GM18907 (cell line): Measurements from ENCODE around the gene CCDC137.

Experiments
- ATAC-seq: cut with Tn5 transposase; IDR thresholded peaks from one replicate; pipeline ENCODE4 v1.9.1; 2021; ENCODE audit warnings: mild to moderate bottlenecking, moderate library complexity; ENCODE audit not compliant: unreplicated experiment

CCDC137 gene

DNA sequence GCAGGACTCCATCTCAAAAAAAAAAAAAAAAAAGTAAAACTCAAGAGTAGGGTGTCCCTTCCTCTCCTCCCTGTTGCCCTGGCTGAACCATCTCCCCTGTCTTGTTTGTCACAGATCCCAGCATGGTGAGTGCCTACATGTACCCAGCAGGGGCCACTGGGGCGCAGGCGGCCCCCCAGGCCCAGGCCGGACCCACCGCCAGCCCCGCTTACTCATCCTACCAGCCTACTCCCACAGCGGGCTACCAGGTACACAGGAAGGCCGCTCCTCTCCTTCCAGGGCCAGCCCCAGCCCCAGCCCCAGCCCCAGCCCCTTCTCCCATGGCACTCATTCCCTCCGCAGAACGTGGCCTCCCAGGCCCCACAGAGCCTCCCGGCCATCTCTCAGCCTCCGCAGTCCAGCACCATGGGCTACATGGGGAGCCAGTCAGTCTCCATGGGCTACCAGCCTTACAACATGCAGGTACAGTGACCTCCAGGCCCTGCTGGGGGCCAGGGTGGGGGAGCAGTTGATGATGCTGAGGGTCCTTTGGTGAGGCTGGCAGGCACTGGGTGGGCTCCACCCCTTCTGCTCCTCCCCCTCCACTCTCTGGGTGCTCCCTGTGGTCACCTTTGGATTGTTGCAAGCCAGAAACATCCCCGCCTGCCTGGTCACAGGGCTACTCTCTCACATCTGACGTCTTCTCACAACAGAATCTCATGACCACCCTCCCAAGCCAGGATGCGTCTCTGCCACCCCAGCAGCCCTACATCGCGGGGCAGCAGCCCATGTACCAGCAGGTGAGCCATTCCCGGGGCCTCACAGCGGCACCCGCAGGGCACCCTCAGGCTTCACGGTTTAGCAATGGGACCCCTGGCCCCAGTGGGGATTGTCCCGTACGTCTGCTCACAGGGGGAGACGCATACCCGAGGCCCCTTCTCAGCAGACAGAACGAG is 34.1 kb downstream of the CCDC137 start:
- ATAC-seq = no peak

DNA sequence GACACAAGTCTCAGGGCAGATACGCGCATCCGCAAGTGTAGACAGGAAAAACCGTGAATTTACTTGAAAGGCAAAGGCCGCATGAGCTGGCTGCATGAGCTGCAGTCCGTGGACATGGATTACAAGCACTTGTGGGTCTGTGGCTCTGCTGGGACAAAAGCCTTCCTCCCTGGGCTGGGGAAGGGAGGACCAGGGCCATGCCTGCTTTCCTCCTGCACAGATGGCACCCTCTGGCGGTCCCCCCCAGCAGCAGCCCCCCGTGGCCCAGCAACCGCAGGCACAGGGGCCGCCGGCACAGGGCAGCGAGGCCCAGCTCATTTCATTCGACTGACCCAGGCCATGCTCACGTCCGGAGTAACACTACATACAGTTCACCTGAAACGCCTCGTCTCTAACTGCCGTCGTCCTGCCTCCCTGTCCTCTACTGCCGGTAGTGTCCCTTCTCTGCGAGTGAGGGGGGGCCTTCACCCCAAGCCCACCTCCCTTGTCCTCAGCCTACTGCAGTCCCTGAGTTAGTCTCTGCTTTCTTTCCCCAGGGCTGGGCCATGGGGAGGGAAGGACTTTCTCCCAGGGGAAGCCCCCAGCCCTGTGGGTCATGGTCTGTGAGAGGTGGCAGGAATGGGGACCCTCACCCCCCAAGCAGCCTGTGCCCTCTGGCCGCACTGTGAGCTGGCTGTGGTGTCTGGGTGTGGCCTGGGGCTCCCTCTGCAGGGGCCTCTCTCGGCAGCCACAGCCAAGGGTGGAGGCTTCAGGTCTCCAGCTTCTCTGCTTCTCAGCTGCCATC is 34.9 kb downstream of the CCDC137 start:
- no peak for ATAC-seq

GRCh38 chr17:81702934-81703746 is 36.6 kb downstream of the CCDC137 start, which contains the start of gene MRPL12:
Gene MRPL12, plus strand, starts transcription at chr17:81703367. Its CDS starts 135 bp downstream, at chr17:81703502.
- peak; percentile 72 for ATAC-seq

- ATAC-seq = peak; percentile 2
Measured at GRCh38 chr17:81703747-81704654, 37.5 kb downstream of the CCDC137 start.

- ATAC-seq = no peak
Measured at GRCh38 chr17:81705518-81706231, 39.1 kb downstream of the CCDC137 start.

DNA sequence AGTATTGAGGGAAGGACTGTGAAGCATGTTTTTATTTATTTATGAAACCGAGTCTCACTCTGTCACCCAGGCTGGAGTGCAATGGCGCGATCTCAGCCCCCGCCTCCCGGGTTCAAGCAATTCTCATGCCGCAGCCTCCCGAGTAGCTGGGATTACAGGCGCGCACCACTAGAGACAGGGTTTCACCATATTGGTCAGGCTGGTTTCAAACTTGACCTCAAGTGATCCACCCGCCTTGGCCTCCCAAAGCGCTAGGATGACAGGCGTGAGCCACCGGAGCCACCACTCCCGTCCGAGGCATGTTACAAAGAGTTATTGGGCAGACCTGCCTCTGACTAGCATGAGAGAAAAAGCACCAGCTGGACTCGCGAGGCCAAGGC is 39.7 kb downstream of the CCDC137 start:
- ATAC-seq = no peak

GRCh38 chr17:81706757-81707624 is 40.5 kb downstream of the CCDC137 start:
- no peak for ATAC-seq

- no peak for ATAC-seq
Measured at GRCh38 chr17:81707725-81708646, 41.4 kb downstream of the CCDC137 start.

- no peak for ATAC-seq
Measured at GRCh38 chr17:81708739-81709185, 42.2 kb downstream of the CCDC137 start.

DNA sequence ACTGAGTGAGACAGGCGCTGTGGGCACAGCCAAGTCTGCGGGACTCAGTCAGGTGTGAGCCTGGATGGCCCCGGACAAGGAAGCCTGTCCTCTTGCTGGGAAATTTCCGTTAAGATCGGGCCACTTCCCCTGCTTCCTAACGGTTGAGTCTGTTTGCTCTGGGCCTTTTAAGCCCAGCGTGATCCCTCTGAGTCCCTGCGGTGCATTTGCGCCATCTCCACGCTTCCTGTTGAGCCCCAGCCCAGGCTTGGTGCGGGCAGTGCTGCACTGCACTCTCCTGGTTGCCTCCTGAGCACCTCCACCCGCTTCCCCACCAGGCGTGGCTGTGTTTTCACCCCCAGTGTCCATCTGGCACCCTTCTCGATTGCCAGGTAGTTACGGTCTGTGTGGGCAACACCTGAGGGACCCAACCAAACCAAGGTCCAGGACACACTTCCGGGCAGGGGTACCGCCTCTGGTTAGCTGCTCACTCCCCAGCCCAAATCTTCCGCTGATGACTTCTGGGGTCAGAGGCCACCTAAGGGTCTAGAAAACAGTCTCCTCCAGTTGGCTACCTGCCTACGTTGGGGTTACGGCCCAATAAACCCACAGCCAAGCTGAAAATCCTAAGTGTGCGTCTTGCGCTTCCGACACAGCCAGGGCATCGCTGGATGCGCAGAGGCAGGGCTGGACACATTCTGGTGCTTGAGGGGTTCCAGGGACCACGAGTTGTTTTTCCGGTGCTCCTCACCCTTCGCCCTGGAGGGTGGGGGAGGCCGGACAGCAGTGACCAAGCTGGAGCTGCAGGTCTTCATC is 44.2 kb downstream of the CCDC137 start:
- no peak for ATAC-seq

- peak; percentile 51 for ATAC-seq
Measured at GRCh38 chr17:81711814-81712467, 45.4 kb downstream of the CCDC137 start, which contains the start of gene SLC25A10. Gene SLC25A10, plus strand, starts transcription at chr17:81712284. Its CDS starts 143 bp downstream, at chr17:81712427.

- ATAC-seq = peak; percentile 6
Measured at GRCh38 chr17:81712468-81713003, 46.0 kb downstream of the CCDC137 start.

DNA sequence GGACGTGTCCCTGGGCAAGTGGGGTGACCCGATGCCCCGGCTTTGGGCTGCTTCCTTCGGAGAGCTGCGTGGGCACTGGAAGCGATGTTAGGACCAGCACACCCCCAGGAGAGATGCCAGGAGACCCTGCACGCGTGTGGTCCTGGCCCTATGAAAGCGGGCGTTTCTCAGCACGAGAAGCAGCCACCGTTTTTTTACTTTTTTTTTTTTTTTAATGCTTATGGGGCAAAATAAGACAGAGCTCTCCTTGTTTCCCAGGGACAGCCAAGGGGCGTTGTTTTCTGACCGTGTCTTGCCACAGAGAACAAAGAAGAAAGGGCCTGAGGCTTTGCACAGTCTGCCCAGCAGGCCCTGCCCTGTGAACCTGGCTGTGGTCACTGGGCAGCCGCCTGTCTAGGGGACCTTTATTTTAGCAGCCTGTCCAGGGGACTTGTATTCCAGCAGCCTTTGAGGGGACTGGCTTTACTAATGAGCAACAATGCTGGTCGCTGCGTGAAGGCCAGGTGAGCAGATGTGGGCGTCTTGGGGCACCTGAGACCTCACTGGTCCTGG is 46.5 kb downstream of the CCDC137 start:
- no peak for ATAC-seq

DNA sequence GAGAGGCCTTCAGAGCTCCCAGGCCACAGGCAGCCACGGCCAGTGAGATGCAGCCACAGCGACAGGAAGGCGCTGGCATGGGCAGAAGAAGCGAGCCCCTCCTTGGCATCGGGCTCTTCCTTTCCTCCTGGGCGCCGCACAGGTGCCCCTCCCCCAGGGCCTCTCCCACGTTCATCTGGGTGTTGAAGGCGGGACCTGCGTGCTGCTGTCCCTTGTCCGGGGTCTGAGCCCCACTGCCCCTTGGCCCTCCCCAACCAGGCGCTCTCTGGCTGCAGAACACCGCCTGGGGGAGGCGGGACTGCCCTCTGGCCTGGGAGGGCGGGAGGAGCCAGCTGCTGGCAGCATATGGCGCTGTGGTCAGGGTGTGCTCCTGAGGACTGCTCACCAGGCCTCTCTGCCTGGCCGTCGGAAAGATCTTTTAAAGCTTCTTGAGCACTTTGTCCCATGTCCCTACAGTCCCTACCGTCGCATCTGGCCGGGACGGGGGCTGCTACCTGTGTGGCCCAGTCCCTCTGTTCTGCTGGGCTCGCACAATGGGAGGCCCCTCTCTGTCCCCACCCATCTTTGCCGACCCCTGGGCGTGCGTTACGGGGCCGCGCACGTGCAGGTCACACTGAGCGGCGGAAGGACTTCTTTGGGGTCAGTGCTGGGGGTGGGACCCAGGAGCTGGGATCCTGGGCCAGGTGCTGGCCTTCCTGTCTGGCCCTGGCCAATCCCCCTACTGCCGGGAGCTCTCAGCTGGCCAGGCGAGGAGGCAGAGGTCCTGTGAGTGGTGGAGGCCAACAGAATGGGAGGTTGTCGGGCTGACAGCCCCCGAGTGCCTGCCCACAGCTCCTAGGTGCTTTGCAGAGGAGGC is 47.2 kb downstream of the CCDC137 start:
- ATAC-seq = no peak
